Esophagus muscularis mucosa (tissue), 4 donors: Measurements from ENCODE around the gene ATP5F1B. TPM values are rescaled to one million over a fixed set of nuclear protein-coding genes. Genes with fewer than 3 reads are reported as not detected.

Source experiments
- DNase-seq: peaks from one replicate; pipeline ENCODE4 v3.0.0-alpha.2; 2017; ENCODE audit errors: extremely low spot score
- H3K27ac ChIP-seq, 4 donors: fragments of 200-600 bp; sonication (generic); replicated peaks in 1 of 4; 1 replicate in 3 of 4; 2 replicates in 1 of 4; pipeline ENCODE4 v1.5.1; 2016 to 2019; ENCODE audit warnings: mild to moderate bottlenecking in 1 of 4
- H3K27me3 ChIP-seq, 4 donors: fragments of 200-600 bp; sonication (generic); one replicate each; pipeline versions ENCODE4 v1.5.1 to v1.6.0; 2016 to 2019
- H3K36me3 ChIP-seq, 4 donors: fragments of 200-600 bp; sonication (generic); one replicate each; pipeline ENCODE4 v1.5.1; 2016 to 2019
- H3K4me1 ChIP-seq, 4 donors: fragments of 200-600 bp; sonication (generic); one replicate each; pipeline ENCODE4 v1.5.1; 2016 to 2019
- H3K4me3 ChIP-seq, 4 donors: fragments of 200-600 bp; sonication (generic); 1 replicate in 2 of 4; 2 replicates in 2 of 4; pipeline ENCODE4 v1.5.1; 2016 to 2019; ENCODE audit warnings: mild to moderate bottlenecking in 4 of 4, moderate library complexity in 1 of 4
- H3K9me3 ChIP-seq, 4 donors: fragments of 200-600 bp; sonication (generic); 1 replicate in 3 of 4; 2 replicates in 1 of 4; pipeline ENCODE4 v1.5.1; 2016 to 2019
- CTCF ChIP-seq, 3 experiments: fragments of 200-600 bp in 2 of 3; fragments of 450-650 bp in 1 of 3; sonication (generic) in 2 of 3; IDR thresholded peaks; one replicate each; pipeline ENCODE4 v1.5.1; 2017 to 2019; ENCODE audit warnings: antibody characterized with exemption in 3 of 3, mild to moderate bottlenecking in 2 of 3, moderate library complexity in 1 of 3
- EP300 ChIP-seq: sonication (generic); formaldehyde crosslinking; IDR thresholded peaks from one replicate; pipeline ENCODE4 v1.6.1; 2017; ENCODE audit warnings: antibody characterized with exemption
- POLR2A ChIP-seq: fragments of 450-650 bp; IDR thresholded peaks from one replicate; pipeline ENCODE4 v1.6.1; 2017; ENCODE audit warnings: antibody characterized with exemption, moderate library complexity, mild to moderate bottlenecking, low read depth
- POLR2AphosphoS5 ChIP-seq, 2 donors: sonication (generic); formaldehyde crosslinking; IDR thresholded peaks; one replicate each; pipeline ENCODE4 v1.6.1; 2017; ENCODE audit warnings: antibody characterized with exemption in 2 of 2
- WGBS: methylation state at CpG from one replicate; pipeline ENCODE4 v1.1.5; 2018; 5-methylcytosine and 5-hydroxymethylcytosine counted together
- intact Hi-C: fragments of 100-400 bp; cut with DNase I; formaldehyde crosslinking; loops from one replicate; pipeline ENCODE4 v1.15.1; 2023
- total RNA-seq, 4 donors: library from RNA; depleted of rRNA; stranded (reverse); fragments of >200 nt; gene quantifications; one replicate each; pipeline versions ENCODE4 v1.1.0 to v1.2.1, GENCODE V29; 2016

The ATP5F1B gene
- total RNA-seq, 4 donors from 2014 or later: 383 to 465 (median 424) TPM

GRCh38 chr12:56622535-56622934 lies 23.2 kb downstream of the ATP5F1B start:
- intact Hi-C loops: no loop called here
- no peak for DNase-seq

GRCh38 chr12:56616925-56617324 lies 28.9 kb downstream of the ATP5F1B start:
- Histone ChIP-seq H3K4me3 (no peak overlapping the region), H3K36me3 (peaks cover 56 to 86% (median 78%) of the 10 kb centered on the region in 4 donors), H3K27me3 (no peaks in the 10 kb centered on the region), H3K9me3 (no peaks in the 10 kb centered on the region), H3K4me1 (peaks cover 16 to 49% (median 37%) of the 10 kb centered on the region in 4 donors), H3K27ac (no peak overlapping the region)
- TF ChIP-seq EP300 (no peak), POLR2AphosphoS5 (IDR thresholded peaks at IDR 0.05) (no peak), CTCF (IDR thresholded peaks at IDR 0.05) (no peak), POLR2A (no peak)
- no peak for DNase-seq
- intact Hi-C loops: no loop called here

More at GRCh38 chr12:56622535-56622934, 23.2 kb downstream of the ATP5F1B start:
- Histone ChIP-seq H3K27me3 (no peaks in the 10 kb centered on the region), H3K9me3 (no peaks in the 10 kb centered on the region), H3K4me1 (peaks cover 53 to 88% (median 74%) of the 10 kb centered on the region in 4 donors), H3K4me3 (no peak overlapping the region), H3K27ac (no peak overlapping the region), H3K36me3 (peaks cover under 1 to 54% (median 33%) of the 10 kb centered on the region in 4 donors)
- TF ChIP-seq EP300 (no peak), POLR2AphosphoS5 (IDR thresholded peaks at IDR 0.05) (no peak), CTCF (IDR thresholded peaks at IDR 0.05) (no peak), POLR2A (no peak)
- 100% methylated on average over 1 of the region's 1 CpG for WGBS

GRCh38 chr12:56616244-56616643 lies 29.5 kb downstream of the ATP5F1B start:
- DNase-seq: no peak
- Histone ChIP-seq H3K4me3 (no peak overlapping the region), H3K27ac (no peak overlapping the region), H3K27me3 (no peaks in the 10 kb centered on the region), H3K9me3 (no peaks in the 10 kb centered on the region), H3K36me3 (peaks cover 63 to 86% (median 80%) of the 10 kb centered on the region in 4 donors), H3K4me1 (peaks cover 9 to 49% (median 34%) of the 10 kb centered on the region in 4 donors)
- 92% methylated on average over 3 of the region's 3 CpGs for WGBS
- TF ChIP-seq POLR2AphosphoS5 (IDR thresholded peaks at IDR 0.05) (no peak), EP300 (no peak), CTCF (IDR thresholded peaks at IDR 0.05) (no peak), POLR2A (no peak)
- intact Hi-C loops: no loop called here

GRCh38 chr12:56614627-56615026 lies 31.2 kb downstream of the ATP5F1B start:
- TF ChIP-seq POLR2A (no peak), EP300 (no peak), CTCF (IDR thresholded peaks at IDR 0.05) (no peak), POLR2AphosphoS5 (IDR thresholded peaks at IDR 0.05) (no peak)
- Histone ChIP-seq H3K9me3 (no peaks in the 10 kb centered on the region), H3K36me3 (peaks cover 79 to 91% (median 85%) of the 10 kb centered on the region in 4 donors), H3K4me1 (peaks cover 7 to 33% (median 20%) of the 10 kb centered on the region in 4 donors), H3K27me3 (no peaks in the 10 kb centered on the region), H3K27ac (no peak overlapping the region), H3K4me3 (no peak overlapping the region)
- no peak for DNase-seq
- 86% methylated on average over 8 of the region's 8 CpGs for WGBS
- intact Hi-C loops: no loop called here

- Histone ChIP-seq H3K36me3 (peaks cover 90 to 100% (median 100%) of the 10 kb centered on the region in 4 donors), H3K4me3 (no peak overlapping the region), H3K9me3 (no peaks in the 10 kb centered on the region), H3K27ac (no peak overlapping the region), H3K4me1 (no peaks in the 10 kb centered on the region), H3K27me3 (no peaks in the 10 kb centered on the region)
- intact Hi-C loops: no loop called here
- DNase-seq: no peak
- TF ChIP-seq EP300: no peak
- no peak for TF ChIP-seq POLR2A
- TF ChIP-seq POLR2AphosphoS5 (IDR thresholded peaks at IDR 0.05): no peak
- TF ChIP-seq CTCF (IDR thresholded peaks at IDR 0.05): no peak
- 100% methylated on average over 3 of the region's 3 CpGs for WGBS
These were observed 41.4 kb downstream of the ATP5F1B start for GRCh38 chr12:56604355-56604754.
